ENCODE data around the gene TNNC2.

The TNNC2 gene

GRCh38 chr20:45848969-45849582, 22.0 kb upstream of the TNNC2 start:
- no peak for DNase-seq (ENCODE audit: low read depth in 1 of 2, low spot score in 1 of 2)
- no peak overlapping the region for H3K4me3 ChIP-seq (replicated peaks; ENCODE audit: insufficient read depth, low read length)
- TF ChIP-seq SPI1 (IDR thresholded peaks at IDR 0.05; ENCODE audit: borderline replicate concordance, low read depth) (no peak), CTCF (IDR thresholded peaks at IDR 0.05; ENCODE audit: insufficient read depth, low read length) (no peak), POLR2AphosphoS5 (IDR thresholded peaks at IDR 0.05; ENCODE audit: low read depth) (no peak), GABPA (IDR thresholded peaks at IDR 0.05; ENCODE audit: low read depth) (no peak), REST (IDR thresholded peaks at IDR 0.05; ENCODE audit: insufficient replicate concordance, low read depth) (no peak)
- H3K27me3 ChIP-seq (ENCODE audit: insufficient read depth, poor library complexity, severe bottlenecking), result no peaks in the 10 kb centered on the region
- no peak overlapping the region for H3K27ac ChIP-seq (replicated peaks)

- H3K27ac ChIP-seq (replicated peaks), result no peak overlapping the region
- no peak overlapping the region for H3K4me3 ChIP-seq (replicated peaks; ENCODE audit: insufficient read depth, low read length)
- no peaks in the 10 kb centered on the region for H3K27me3 ChIP-seq (ENCODE audit: insufficient read depth, poor library complexity, severe bottlenecking)
- no peak for DNase-seq (ENCODE audit: low read depth in 1 of 2, low spot score in 1 of 2)
- no peak for TF ChIP-seq GABPA (IDR thresholded peaks at IDR 0.05; ENCODE audit: low read depth)
- TF ChIP-seq CTCF (IDR thresholded peaks at IDR 0.05; ENCODE audit: insufficient read depth, low read length), result no peak
- TF ChIP-seq POLR2AphosphoS5 (IDR thresholded peaks at IDR 0.05; ENCODE audit: low read depth), result no peak
These were observed 21.3 kb upstream of the TNNC2 start for GRCh38 chr20:45848421-45848820.

- H3K27me3 ChIP-seq (ENCODE audit: insufficient read depth, poor library complexity, severe bottlenecking), result no peaks in the 10 kb centered on the region
These were observed 18.3 kb upstream of the TNNC2 start for GRCh38 chr20:45845452-45845851.

More at GRCh38 chr20:45845452-45845851, 18.3 kb upstream of the TNNC2 start:
- Histone ChIP-seq H3K27ac (replicated peaks) (no peak overlapping the region), H3K4me3 (replicated peaks; ENCODE audit: insufficient read depth, low read length) (no peak overlapping the region)
- no peak for TF ChIP-seq GABPA (IDR thresholded peaks at IDR 0.05; ENCODE audit: low read depth)
- no peak for TF ChIP-seq CTCF (IDR thresholded peaks at IDR 0.05; ENCODE audit: insufficient read depth, low read length)
- TF ChIP-seq REST (IDR thresholded peaks at IDR 0.05; ENCODE audit: insufficient replicate concordance, low read depth), result no peak
- no peak for TF ChIP-seq SPI1 (IDR thresholded peaks at IDR 0.05; ENCODE audit: borderline replicate concordance, low read depth)
- TF ChIP-seq POLR2AphosphoS5 (IDR thresholded peaks at IDR 0.05; ENCODE audit: low read depth), result no peak
- DNase-seq (ENCODE audit: low read depth in 1 of 2, low spot score in 1 of 2), result no peak

Data from HL-60 (cell line).